HEK293 (cell line): ENCODE data around the gene PTH1R.

Experiments used
- CTCF ChIA-PET: fragments of 350-600 bp; formaldehyde crosslinking; extraction: SDS; loops from one replicate; lab custom pipeline; 2021; ENCODE audit warnings: antibody characterized with exemption; lab: Yijun Ruan, JAX
- POLR2A ChIA-PET: fragments of 300-600 bp; formaldehyde crosslinking; extraction: SDS; loops from one replicate; lab custom pipeline; 2020; ENCODE audit warnings: antibody characterized with exemption, inconsistent platforms; lab: Yijun Ruan, JAX
- H3K27ac ChIP-seq: fragments of 200-500 bp; sonication (Bioruptor generic); 2 replicates; pipeline ENCODE4 v1.5.1; 2014; ENCODE audit warnings: low read depth, low read length, control low read depth, inconsistent platforms; ENCODE audit errors: extremely low read depth
- H3K36me3 ChIP-seq, 2 experiments: fragments of 200-500 bp in 1 of 2; sonication (Bioruptor generic) in 1 of 2; 1 replicate in 1 of 2; 2 replicates in 1 of 2; pipeline ENCODE4 v1.5.1; 2014 to 2017; ENCODE audit warnings: inconsistent platforms in 2 of 2, low read length in 2 of 2; ENCODE audit not compliant: control insufficient read depth in 2 of 2, insufficient read depth in 1 of 2
- H3K4me1 ChIP-seq: fragments of 200-500 bp; sonication (Bioruptor generic); 2 replicates; pipeline ENCODE4 v1.5.1; 2014; ENCODE audit warnings: mild to moderate bottlenecking, low read length, inconsistent platforms; ENCODE audit not compliant: control insufficient read depth, insufficient read depth
- H3K4me3 ChIP-seq: 2 replicates; pipeline ENCODE4 v1.5.1; 2011; ENCODE audit warnings: low read depth, mild to moderate bottlenecking, control low read depth, low read length, moderate library complexity
- H3K9me3 ChIP-seq: fragments of 200-500 bp; sonication (Bioruptor generic); 2 replicates; pipeline ENCODE4 v1.5.1; 2014; ENCODE audit warnings: low read depth, low read length, inconsistent platforms; ENCODE audit not compliant: control insufficient read depth, insufficient read depth
- BCL11B ChIP-seq: fragments of 450-650 bp; formaldehyde crosslinking; IDR thresholded peaks from 2 replicates; pipeline ENCODE4 v1.5.1; 2016; ENCODE audit warnings: low read depth, missing biosample characterization, missing genetic modification characterization
- HOXD13 ChIP-seq: sonication (generic); formaldehyde crosslinking; IDR thresholded peaks from 2 replicates; pipeline ENCODE4 v1.8.0; 2022; ENCODE audit warnings: missing genetic modification reagents, borderline replicate concordance
- KLF7 ChIP-seq: fragments of 450-650 bp; formaldehyde crosslinking; IDR thresholded peaks from 2 replicates; pipeline ENCODE4 v1.5.1; 2016; ENCODE audit warnings: missing biosample characterization, missing genetic modification characterization, borderline replicate concordance
- TCF7L2 ChIP-seq: IDR thresholded peaks from 2 replicates; pipeline ENCODE4 v1.6.1; 2011; ENCODE audit warnings: low read depth, mild to moderate bottlenecking, inconsistent platforms, low read length, moderate library complexity, borderline replicate concordance
- YY1 ChIP-seq: fragments of 450-650 bp; formaldehyde crosslinking; IDR thresholded peaks from 2 replicates; pipeline ENCODE4 v1.5.1; 2018; ENCODE audit warnings: missing biosample characterization, missing genetic modification characterization
- ZBTB1 ChIP-seq: fragments of 450-650 bp; formaldehyde crosslinking; IDR thresholded peaks from 2 replicates; pipeline ENCODE4 v1.5.1; 2016; ENCODE audit warnings: missing biosample characterization, missing genetic modification characterization
- ZBTB8A ChIP-seq: fragments of 450-650 bp; formaldehyde crosslinking; IDR thresholded peaks from 2 replicates; pipeline ENCODE4 v1.5.1; 2016; ENCODE audit warnings: missing biosample characterization, missing genetic modification characterization
- ZNF133 ChIP-seq: fragments of 450-650 bp; formaldehyde crosslinking; IDR thresholded peaks from 2 replicates; pipeline ENCODE4 v1.5.1; 2016; ENCODE audit warnings: missing biosample characterization, missing genetic modification characterization
- ZNF148 ChIP-seq: fragments of 450-650 bp; formaldehyde crosslinking; IDR thresholded peaks from 2 replicates; pipeline ENCODE4 v1.5.0; 2017; ENCODE audit warnings: missing biosample characterization, missing genetic modification characterization, borderline replicate concordance
- ZNF214 ChIP-seq: fragments of 450-650 bp; formaldehyde crosslinking; IDR thresholded peaks from 2 replicates; pipeline ENCODE4 v1.5.1; 2017; ENCODE audit warnings: missing biosample characterization, mild to moderate bottlenecking, missing genetic modification characterization, borderline replicate concordance
- ZNF350 ChIP-seq: fragments of 450-650 bp; formaldehyde crosslinking; IDR thresholded peaks from 2 replicates; pipeline ENCODE4 v1.5.0; 2017; ENCODE audit warnings: missing biosample characterization, mild to moderate bottlenecking, missing genetic modification characterization
- ZNF623 ChIP-seq: fragments of 450-650 bp; formaldehyde crosslinking; IDR thresholded peaks from 2 replicates; pipeline ENCODE4 v1.5.1; 2016; ENCODE audit warnings: missing biosample characterization, missing genetic modification characterization
- ZNF639 ChIP-seq: fragments of 450-650 bp; formaldehyde crosslinking; IDR thresholded peaks from 2 replicates; pipeline ENCODE4 v1.5.1; 2016; ENCODE audit warnings: missing biosample characterization, missing genetic modification characterization
- ZNF747 ChIP-seq: fragments of 450-650 bp; formaldehyde crosslinking; IDR thresholded peaks from 2 replicates; pipeline ENCODE4 v1.5.1; 2016; ENCODE audit warnings: missing biosample characterization, missing genetic modification characterization
- TF ChIP-seq, protein P1 (sequence below): fragments of 450-650 bp; formaldehyde crosslinking; IDR thresholded peaks from 2 replicates; pipeline ENCODE4 v1.5.1; 2017; ENCODE audit warnings: missing biosample characterization, missing genetic modification characterization
- TF ChIP-seq, protein P2 (sequence below): fragments of 450-650 bp; formaldehyde crosslinking; IDR thresholded peaks from 2 replicates; pipeline ENCODE4 v1.5.1; 2016; ENCODE audit warnings: missing biosample characterization, missing genetic modification characterization
- TF ChIP-seq, protein P3 (sequence below): fragments of 450-650 bp; formaldehyde crosslinking; IDR thresholded peaks from 2 replicates; pipeline ENCODE4 v1.5.1; 2016; ENCODE audit warnings: missing biosample characterization, missing genetic modification characterization, low read depth

PTH1R gene

GRCh38 chr3:46856576-46857471, 20.7 kb upstream of the PTH1R start:
- no peak for TF ChIP-seq ZBTB1 (tag by site-specific recombination)
- TF ChIP-seq ZNF148 (tag by site-specific recombination): no peak
- TF ChIP-seq, protein P1, sequence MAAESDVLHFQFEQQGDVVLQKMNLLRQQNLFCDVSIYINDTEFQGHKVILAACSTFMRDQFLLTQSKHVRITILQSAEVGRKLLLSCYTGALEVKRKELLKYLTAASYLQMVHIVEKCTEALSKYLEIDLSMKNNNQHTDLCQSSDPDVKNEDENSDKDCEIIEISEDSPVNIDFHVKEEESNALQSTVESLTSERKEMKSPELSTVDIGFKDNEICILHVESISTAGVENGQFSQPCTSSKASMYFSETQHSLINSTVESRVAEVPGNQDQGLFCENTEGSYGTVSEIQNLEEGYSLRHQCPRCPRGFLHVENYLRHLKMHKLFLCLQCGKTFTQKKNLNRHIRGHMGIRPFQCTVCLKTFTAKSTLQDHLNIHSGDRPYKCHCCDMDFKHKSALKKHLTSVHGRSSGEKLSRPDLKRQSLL (tag by site-specific recombination): no peak
- no peak for TF ChIP-seq ZNF350
- no peak for TF ChIP-seq ZNF214 (tag by site-specific recombination)
- no peak for TF ChIP-seq BCL11B (tag by site-specific recombination)
- no peak for TF ChIP-seq ZNF639 (tag by site-specific recombination)
- TF ChIP-seq ZNF747 (tag by site-specific recombination): no peak
- TF ChIP-seq TCF7L2: no peak
- TF ChIP-seq ZNF133 (tag by site-specific recombination): no peak
- no peak for TF ChIP-seq KLF7 (tag by site-specific recombination)
- TF ChIP-seq HOXD13 (CRISPR knock-in tag): no peak
- TF ChIP-seq, protein P2, sequence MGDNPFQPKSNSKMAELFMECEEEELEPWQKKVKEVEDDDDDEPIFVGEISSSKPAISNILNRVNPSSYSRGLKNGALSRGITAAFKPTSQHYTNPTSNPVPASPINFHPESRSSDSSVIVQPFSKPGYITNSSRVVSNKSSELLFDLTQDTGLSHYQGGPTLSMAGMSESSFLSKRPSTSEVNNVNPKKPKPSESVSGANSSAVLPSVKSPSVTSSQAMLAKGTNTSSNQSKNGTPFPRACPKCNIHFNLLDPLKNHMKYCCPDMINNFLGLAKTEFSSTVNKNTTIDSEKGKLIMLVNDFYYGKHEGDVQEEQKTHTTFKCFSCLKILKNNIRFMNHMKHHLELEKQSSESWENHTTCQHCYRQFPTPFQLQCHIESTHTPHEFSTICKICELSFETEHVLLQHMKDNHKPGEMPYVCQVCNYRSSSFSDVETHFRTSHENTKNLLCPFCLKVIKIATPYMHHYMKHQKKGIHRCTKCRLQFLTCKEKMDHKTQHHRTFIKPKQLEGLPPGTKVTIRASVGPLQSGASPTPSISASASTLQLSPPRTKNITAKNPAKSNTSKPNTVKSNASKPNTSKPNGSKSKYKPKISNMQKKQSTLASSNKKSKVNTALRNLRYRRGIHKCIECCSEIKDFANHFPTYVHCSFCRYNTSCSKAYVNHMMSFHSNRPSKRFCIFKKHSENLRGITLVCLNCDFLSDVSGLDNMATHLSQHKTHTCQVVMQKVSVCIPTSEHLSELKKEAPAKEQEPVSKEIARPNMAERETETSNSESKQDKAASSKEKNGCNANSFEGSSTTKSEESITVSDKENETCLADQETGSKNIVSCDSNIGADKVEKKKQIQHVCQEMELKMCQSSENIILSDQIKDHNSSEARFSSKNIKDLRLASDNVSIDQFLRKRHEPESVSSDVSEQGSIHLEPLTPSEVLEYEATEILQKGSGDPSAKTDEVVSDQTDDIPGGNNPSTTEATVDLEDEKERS (tag by site-specific recombination): no peak
- no peak for TF ChIP-seq ZBTB8A (tag by site-specific recombination)
- TF ChIP-seq YY1 (tag by site-specific recombination): no peak
- no peak for TF ChIP-seq ZNF623 (tag by site-specific recombination)
- TF ChIP-seq, protein P3, sequence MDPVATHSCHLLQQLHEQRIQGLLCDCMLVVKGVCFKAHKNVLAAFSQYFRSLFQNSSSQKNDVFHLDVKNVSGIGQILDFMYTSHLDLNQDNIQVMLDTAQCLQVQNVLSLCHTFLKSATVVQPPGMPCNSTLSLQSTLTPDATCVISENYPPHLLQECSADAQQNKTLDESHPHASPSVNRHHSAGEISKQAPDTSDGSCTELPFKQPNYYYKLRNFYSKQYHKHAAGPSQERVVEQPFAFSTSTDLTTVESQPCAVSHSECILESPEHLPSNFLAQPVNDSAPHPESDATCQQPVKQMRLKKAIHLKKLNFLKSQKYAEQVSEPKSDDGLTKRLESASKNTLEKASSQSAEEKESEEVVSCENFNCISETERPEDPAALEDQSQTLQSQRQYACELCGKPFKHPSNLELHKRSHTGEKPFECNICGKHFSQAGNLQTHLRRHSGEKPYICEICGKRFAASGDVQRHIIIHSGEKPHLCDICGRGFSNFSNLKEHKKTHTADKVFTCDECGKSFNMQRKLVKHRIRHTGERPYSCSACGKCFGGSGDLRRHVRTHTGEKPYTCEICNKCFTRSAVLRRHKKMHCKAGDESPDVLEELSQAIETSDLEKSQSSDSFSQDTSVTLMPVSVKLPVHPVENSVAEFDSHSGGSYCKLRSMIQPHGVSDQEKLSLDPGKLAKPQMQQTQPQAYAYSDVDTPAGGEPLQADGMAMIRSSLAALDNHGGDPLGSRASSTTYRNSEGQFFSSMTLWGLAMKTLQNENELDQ: no peak
- no peaks in the 10 kb centered on the region for H3K9me3 ChIP-seq
- CTCF ChIA-PET: interaction anchor here (1.2 kb wide), 1 partner anchor 10 kb away, joined by 4 read pairs; no protein-coding TSS in a partner anchor
- POLR2A ChIA-PET: no interaction called here
- no peaks in the 10 kb centered on the region for H3K4me1 ChIP-seq
- no peaks in the 10 kb centered on the region for H3K36me3 ChIP-seq
- no peak overlapping the region for H3K27ac ChIP-seq
- no peak overlapping the region for H3K4me3 ChIP-seq
